GM13977 (cell line): Measurements from ENCODE around the gene LGALS12.

Experiments
- DNase-seq: peaks from one replicate; pipeline ENCODE4 v3.0.0; 2012; ENCODE audit warnings: low spot score
- in situ Hi-C: fragments of 300-500 bp; cut with MboI; formaldehyde crosslinking; loops from one replicate; pipeline ENCODE4 v1.12.0; 2022; ENCODE audit warnings: low sequenced_read_pairs, low pct_unique_long_range_greater_than_20kb, mixed read lengths, inconsistent platforms; ENCODE audit not compliant: unreplicated experiment
- TF ChIP-seq, protein P1 (sequence below): IDR thresholded peaks from 2 replicates; pipeline ENCODE4 v1.5.1; 2012; ENCODE audit warnings: mild to moderate bottlenecking, control low read depth; ENCODE audit not compliant: insufficient read depth; ENCODE audit errors: extremely low read depth, missing control alignments

LGALS12 gene

DNA sequence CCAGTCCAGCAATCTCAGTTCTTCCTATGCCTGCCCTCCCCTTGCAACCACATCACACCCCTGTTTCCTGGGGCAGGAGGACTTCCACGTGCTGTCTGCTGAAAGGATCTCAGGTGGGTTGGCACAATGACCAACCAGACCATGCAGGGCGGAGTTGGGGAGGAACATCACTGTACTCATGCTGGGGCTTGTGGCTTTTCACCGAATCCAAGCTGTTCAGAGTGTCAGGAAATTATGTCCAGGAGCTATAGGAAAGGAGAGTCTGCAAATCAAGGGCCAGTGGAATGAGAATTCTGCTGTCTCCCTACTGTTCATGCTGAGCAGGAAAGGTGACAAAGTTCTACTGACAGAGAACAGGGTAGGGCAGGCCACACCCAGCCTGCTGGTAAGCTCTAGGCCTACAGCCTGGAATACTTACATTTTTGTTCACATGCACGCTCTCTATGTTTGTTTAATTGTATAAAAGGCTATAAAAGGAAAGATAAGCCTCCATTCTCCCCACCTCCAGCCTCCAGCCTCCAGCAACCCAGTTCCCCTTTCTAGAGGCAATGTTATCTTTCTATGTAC is 59.0 kb downstream of the LGALS12 start:
- TF ChIP-seq, protein P1, sequence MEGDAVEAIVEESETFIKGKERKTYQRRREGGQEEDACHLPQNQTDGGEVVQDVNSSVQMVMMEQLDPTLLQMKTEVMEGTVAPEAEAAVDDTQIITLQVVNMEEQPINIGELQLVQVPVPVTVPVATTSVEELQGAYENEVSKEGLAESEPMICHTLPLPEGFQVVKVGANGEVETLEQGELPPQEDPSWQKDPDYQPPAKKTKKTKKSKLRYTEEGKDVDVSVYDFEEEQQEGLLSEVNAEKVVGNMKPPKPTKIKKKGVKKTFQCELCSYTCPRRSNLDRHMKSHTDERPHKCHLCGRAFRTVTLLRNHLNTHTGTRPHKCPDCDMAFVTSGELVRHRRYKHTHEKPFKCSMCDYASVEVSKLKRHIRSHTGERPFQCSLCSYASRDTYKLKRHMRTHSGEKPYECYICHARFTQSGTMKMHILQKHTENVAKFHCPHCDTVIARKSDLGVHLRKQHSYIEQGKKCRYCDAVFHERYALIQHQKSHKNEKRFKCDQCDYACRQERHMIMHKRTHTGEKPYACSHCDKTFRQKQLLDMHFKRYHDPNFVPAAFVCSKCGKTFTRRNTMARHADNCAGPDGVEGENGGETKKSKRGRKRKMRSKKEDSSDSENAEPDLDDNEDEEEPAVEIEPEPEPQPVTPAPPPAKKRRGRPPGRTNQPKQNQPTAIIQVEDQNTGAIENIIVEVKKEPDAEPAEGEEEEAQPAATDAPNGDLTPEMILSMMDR, result no peak
- DNase-seq, result no peak
- in situ Hi-C loops, result no loop called here
